Gastrocnemius medialis (tissue), 4 donors: ENCODE data around the gene RWDD3. TPM values are rescaled to one million over a fixed set of nuclear protein-coding genes. Genes with fewer than 3 reads are reported as not detected.
A peak's percentile ranks its signal among the peaks of the same experiment; 100 is the strongest.

ENCODE experiments used
- ATAC-seq, 2 donors: fragments of 150-250 bp; one replicate each; pipeline ENCODE4 v1.9.1; 2016
- DNase-seq, 2 donors: peaks; one replicate each; pipeline ENCODE4 v3.0.0-alpha.2; 2019
- H3K27ac ChIP-seq, 4 donors: fragments of 200-600 bp; sonication (generic); 1 replicate in 1 of 4; 2 replicates in 3 of 4; pipeline ENCODE4 v1.5.1; 2016 to 2018; ENCODE audit warnings: mild to moderate bottlenecking in 2 of 4, moderate library complexity in 1 of 4
- H3K27me3 ChIP-seq, 3 donors: fragments of 200-600 bp; sonication (generic) in 2 of 3; 1 replicate in 1 of 3; 2 replicates in 2 of 3; pipeline versions ENCODE4 v1.5.1 to v1.6.0; 2016 to 2019; ENCODE audit warnings: mild to moderate bottlenecking in 1 of 3, moderate library complexity in 1 of 3
- H3K36me3 ChIP-seq, 2 donors: fragments of 200-600 bp; sonication (generic) in 1 of 2; one replicate each; pipeline ENCODE4 v1.5.1; 2017 to 2018
- H3K4me1 ChIP-seq, 2 donors: fragments of 200-600 bp; sonication (generic) in 1 of 2; one replicate each; pipeline ENCODE4 v1.5.1; 2016 to 2017; ENCODE audit warnings: mild to moderate bottlenecking in 2 of 2
- H3K4me3 ChIP-seq, 4 donors: fragments of 200-600 bp; sonication (generic) in 3 of 4; 1 replicate in 1 of 4; 2 replicates in 3 of 4; pipeline ENCODE4 v1.5.1; 2016 to 2019; ENCODE audit warnings: mild to moderate bottlenecking in 2 of 4
- H3K9me3 ChIP-seq, 3 donors: fragments of 200-600 bp; sonication (generic) in 2 of 3; 1 replicate in 1 of 3; 2 replicates in 2 of 3; pipeline ENCODE4 v1.5.1; 2016 to 2019
- POLR2A ChIP-seq, 2 donors: fragments of 450-650 bp; IDR thresholded peaks; one replicate each; pipeline ENCODE4 v1.6.1; 2017; ENCODE audit warnings: antibody characterized with exemption in 2 of 2, mild to moderate bottlenecking in 2 of 2, moderate library complexity in 2 of 2
- in situ Hi-C, 4 donors: fragments of 200-750 bp; cut with MboI; loops; one replicate each; pipeline versions ENCODE4 v1.15.0 to v1.8.0; 2017; ENCODE audit warnings: low sequenced_read_pairs in 4 of 4
- intact Hi-C: fragments of 100-400 bp; cut with DNase I; formaldehyde crosslinking; loops from one replicate; pipeline ENCODE4 v1.15.1; 2023; ENCODE audit warnings: low total_unique reads
- total RNA-seq, 4 donors: library from RNA; depleted of rRNA; stranded (reverse); fragments of >200 nt; gene quantifications; one replicate each; pipeline versions ENCODE4 v1.1.0 to v1.2.3, GENCODE V29; 2016
- TF ChIP-seq, protein P1 (sequence below), 5 experiments: fragments of 450-650 bp in 3 of 5; fragments of 200-600 bp in 2 of 5; sonication (generic) in 2 of 5; IDR thresholded peaks in 4 of 5; conservative IDR thresholded peaks in 1 of 5; 1 replicate in 4 of 5; 2 replicates in 1 of 5; pipeline ENCODE4 v1.5.1; 2016 to 2019; ENCODE audit warnings: antibody characterized with exemption in 5 of 5, mild to moderate bottlenecking in 3 of 5, moderate library complexity in 3 of 5

Gene RWDD3
- total RNA-seq, 4 donors from 2014 or later = 3.2 to 12.7 (median 6.6) TPM

DNA sequence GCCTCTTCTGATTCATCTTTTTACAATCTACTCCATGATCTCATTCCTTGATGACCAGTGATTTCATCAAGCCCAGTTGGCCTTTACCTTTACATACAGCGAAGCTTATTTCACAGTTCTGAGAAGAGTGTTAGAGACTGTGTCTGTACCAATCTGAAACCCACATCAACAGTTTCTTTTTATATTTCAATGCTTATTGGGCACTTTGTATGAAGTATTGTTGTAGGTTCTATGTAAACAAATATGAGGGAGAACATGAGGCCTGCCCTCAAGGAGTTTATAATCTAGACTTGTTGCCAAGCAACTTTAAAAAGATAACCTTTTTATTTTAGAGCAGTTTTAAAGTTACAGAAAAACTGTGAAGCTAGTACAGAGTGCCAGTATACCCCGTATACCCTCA, 27.5 kb upstream of the RWDD3 start:
- no peaks in the 10 kb centered on the region for H3K36me3 ChIP-seq
- TF ChIP-seq, protein P1, sequence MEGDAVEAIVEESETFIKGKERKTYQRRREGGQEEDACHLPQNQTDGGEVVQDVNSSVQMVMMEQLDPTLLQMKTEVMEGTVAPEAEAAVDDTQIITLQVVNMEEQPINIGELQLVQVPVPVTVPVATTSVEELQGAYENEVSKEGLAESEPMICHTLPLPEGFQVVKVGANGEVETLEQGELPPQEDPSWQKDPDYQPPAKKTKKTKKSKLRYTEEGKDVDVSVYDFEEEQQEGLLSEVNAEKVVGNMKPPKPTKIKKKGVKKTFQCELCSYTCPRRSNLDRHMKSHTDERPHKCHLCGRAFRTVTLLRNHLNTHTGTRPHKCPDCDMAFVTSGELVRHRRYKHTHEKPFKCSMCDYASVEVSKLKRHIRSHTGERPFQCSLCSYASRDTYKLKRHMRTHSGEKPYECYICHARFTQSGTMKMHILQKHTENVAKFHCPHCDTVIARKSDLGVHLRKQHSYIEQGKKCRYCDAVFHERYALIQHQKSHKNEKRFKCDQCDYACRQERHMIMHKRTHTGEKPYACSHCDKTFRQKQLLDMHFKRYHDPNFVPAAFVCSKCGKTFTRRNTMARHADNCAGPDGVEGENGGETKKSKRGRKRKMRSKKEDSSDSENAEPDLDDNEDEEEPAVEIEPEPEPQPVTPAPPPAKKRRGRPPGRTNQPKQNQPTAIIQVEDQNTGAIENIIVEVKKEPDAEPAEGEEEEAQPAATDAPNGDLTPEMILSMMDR (IDR thresholded peaks at IDR 0.05 in 4 of 5, conservative IDR thresholded peaks at IDR 0.05 in 1 of 5) = no peak
- TF ChIP-seq POLR2A (IDR thresholded peaks at IDR 0.05) = no peak
- no peaks in the 10 kb centered on the region for H3K27me3 ChIP-seq
- no peak overlapping the region for H3K27ac ChIP-seq
- no peak for ATAC-seq
- no peak for DNase-seq
- H3K4me1 ChIP-seq = peaks cover 0 to 4% of the 10 kb centered on the region in 2 donors
- no peak overlapping the region for H3K4me3 ChIP-seq
- in situ Hi-C loops = no loop called here
- H3K9me3 ChIP-seq = no peaks in the 10 kb centered on the region
- intact Hi-C loops = no loop called here

DNA sequence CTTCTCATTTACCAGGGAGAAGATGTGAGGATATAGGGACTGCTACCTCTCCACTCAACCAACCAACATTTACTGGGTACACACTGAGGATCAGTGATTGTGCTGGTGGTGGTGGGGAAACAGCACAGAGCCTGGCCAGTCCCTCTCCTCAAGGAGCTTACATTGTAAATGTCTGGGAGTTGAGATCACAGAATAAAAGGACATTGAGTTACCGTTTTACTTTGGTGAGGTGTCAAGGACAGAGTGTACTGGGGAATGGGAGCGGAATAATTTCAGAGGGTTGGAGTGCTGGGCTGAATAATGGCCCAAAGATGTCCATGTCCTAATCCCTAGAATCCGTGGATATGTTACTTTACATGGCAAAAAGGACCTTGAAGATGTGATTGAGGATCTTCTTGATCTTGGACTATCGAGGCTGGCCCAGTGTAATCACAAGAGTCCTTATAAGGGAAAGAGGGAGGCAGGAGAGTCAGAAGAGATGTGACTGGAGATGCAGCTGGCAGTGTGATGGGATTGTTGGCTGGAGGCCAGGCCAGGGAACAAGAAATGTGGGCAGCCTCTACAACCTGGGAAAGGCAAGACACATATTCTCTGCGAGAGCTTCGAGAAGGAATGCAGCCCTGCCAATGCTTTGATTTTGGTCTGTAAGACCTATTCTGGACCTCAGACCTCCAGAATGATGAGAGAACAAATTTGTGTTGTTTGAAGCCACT, 26.6 kb upstream of the RWDD3 start:
- in situ Hi-C loops = no loop called here
- intact Hi-C loops = no loop called here
- Histone ChIP-seq H3K27me3 (no peaks in the 10 kb centered on the region), H3K9me3 (no peaks in the 10 kb centered on the region), H3K27ac (no peak overlapping the region), H3K36me3 (no peaks in the 10 kb centered on the region), H3K4me1 (no peaks in the 10 kb centered on the region), H3K4me3 (no peak overlapping the region)
- ATAC-seq (peak in 1 of 2 donors; percentile 68), DNase-seq (no peak)
- TF ChIP-seq POLR2A (IDR thresholded peaks at IDR 0.05) = no peak
- TF ChIP-seq, protein P1 (IDR thresholded peaks at IDR 0.05 in 4 of 5, conservative IDR thresholded peaks at IDR 0.05 in 1 of 5) = no peak

DNA sequence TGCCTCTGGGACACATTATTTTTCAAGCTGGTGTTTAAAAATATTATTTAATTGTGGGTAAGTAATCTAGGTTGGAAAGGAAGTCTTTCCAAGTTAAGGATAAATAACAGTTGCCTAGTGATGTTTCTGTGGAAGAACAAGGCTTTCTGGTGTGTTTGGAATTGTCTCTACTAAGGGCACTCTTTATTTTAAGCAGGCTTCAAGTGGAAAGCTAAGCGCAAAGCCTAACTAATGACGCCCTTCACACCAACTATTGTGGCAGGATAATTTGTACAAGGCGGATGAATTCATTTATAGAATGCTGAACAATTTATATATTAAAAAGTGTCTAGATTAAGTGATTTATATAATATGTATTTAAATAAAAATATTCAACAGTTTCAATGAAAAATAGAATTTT, 25.1 kb upstream of the RWDD3 start:
- TF ChIP-seq, protein P1 (IDR thresholded peaks at IDR 0.05 in 4 of 5, conservative IDR thresholded peaks at IDR 0.05 in 1 of 5) = no peak
- no peak for TF ChIP-seq POLR2A (IDR thresholded peaks at IDR 0.05)
- ATAC-seq (no peak), DNase-seq (no peak)
- H3K4me1 ChIP-seq = no peaks in the 10 kb centered on the region
- no peaks in the 10 kb centered on the region for H3K36me3 ChIP-seq
- intact Hi-C loops = no loop called here
- no peaks in the 10 kb centered on the region for H3K9me3 ChIP-seq
- no peak overlapping the region for H3K27ac ChIP-seq
- no peaks in the 10 kb centered on the region for H3K27me3 ChIP-seq
- in situ Hi-C loops = no loop called here
- no peak overlapping the region for H3K4me3 ChIP-seq

DNA sequence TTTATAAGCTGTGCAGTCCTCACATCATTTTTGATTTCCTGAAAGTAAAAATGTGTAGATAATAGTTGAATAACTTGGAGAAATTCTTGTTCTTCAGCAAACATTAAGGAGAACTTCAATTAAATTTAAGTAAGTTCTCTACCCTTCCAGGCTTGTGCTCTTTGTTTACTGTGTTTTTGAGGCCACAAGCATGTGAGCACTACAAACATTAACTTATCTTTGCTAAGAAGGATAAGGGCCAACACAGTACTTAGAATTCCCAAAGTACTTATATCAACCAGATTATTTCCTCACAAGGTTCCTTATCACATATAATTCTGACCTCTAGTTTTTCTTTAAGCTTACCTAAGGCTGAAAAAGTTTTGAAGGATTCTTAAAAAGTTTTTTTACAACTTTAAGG, 24.7 kb upstream of the RWDD3 start:
- intact Hi-C loops = no loop called here
- Histone ChIP-seq H3K4me3 (no peak overlapping the region), H3K36me3 (no peaks in the 10 kb centered on the region), H3K4me1 (no peaks in the 10 kb centered on the region), H3K27me3 (no peaks in the 10 kb centered on the region), H3K27ac (no peak overlapping the region), H3K9me3 (no peaks in the 10 kb centered on the region)
- TF ChIP-seq, protein P1 (IDR thresholded peaks at IDR 0.05 in 4 of 5, conservative IDR thresholded peaks at IDR 0.05 in 1 of 5) = no peak
- no peak for TF ChIP-seq POLR2A (IDR thresholded peaks at IDR 0.05)
- DNase-seq (no peak), ATAC-seq (no peak)
- in situ Hi-C loops = no loop called here
